ENCODE measurements around the gene RNF113A. TPM values are rescaled to one million over a fixed set of nuclear protein-coding genes. Genes with fewer than 3 reads are reported as not detected.

RNF113A gene
- total RNA-seq, 1 experiment from 2014 or later: 23.2 TPM

DNA sequence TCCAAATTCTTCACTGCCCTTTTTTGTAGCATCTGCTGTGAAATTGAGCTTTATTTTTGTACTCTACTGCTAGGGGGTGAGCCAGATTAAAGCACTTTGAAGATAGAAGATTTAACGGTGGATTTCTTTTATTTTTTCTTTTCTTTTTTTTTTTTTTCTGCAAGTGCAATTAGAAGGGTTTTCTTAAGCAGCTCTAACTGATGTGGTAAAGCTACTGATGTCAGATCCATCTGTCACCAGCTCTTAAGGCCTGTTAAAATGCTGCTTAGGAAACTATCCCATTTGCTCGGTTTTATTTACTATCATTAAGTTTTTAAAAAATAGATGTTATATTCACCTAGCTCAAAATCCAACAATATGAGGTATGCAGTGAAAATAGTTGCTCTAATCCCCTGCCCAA is 7.2 kb upstream of the RNF113A start:
- TF ChIP-seq, protein P1, sequence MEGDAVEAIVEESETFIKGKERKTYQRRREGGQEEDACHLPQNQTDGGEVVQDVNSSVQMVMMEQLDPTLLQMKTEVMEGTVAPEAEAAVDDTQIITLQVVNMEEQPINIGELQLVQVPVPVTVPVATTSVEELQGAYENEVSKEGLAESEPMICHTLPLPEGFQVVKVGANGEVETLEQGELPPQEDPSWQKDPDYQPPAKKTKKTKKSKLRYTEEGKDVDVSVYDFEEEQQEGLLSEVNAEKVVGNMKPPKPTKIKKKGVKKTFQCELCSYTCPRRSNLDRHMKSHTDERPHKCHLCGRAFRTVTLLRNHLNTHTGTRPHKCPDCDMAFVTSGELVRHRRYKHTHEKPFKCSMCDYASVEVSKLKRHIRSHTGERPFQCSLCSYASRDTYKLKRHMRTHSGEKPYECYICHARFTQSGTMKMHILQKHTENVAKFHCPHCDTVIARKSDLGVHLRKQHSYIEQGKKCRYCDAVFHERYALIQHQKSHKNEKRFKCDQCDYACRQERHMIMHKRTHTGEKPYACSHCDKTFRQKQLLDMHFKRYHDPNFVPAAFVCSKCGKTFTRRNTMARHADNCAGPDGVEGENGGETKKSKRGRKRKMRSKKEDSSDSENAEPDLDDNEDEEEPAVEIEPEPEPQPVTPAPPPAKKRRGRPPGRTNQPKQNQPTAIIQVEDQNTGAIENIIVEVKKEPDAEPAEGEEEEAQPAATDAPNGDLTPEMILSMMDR (conservative IDR thresholded peaks at IDR 0.05): no peak
- TF ChIP-seq EZH2 (IDR thresholded peaks at IDR 0.05; ENCODE audit: low read depth): no peak
- Histone ChIP-seq H3K27ac (no peak overlapping the region), H3K27me3 (ENCODE audit: insufficient read depth, low read depth) (no peaks in the 10 kb centered on the region), H3F3A (ENCODE audit: insufficient read depth, low read depth) (peaks cover 46% of the 10 kb centered on the region), H4K20me1 (ENCODE audit: insufficient read depth) (0 out of 2 replicates have a peak, but pooled peaks cover 4% of the 10 kb centered on the region), H2AFZ (no peak overlapping the region), H3K9me3 (ENCODE audit: insufficient read depth, low read depth) (no peaks in the 10 kb centered on the region), H3K4me1 (replicated peaks; ENCODE audit: insufficient read depth) (peaks cover under 1% of the 10 kb centered on the region; the same call in 1 of the 2 replicates), H3K79me2 (ENCODE audit: low read depth) (peaks cover 17% of the 10 kb centered on the region), H3K9me2 (ENCODE audit: insufficient read depth) (no peaks in the 10 kb centered on the region), H3K4me2 (no peak overlapping the region), H3K4me3 (no peak overlapping the region), H3K36me3 (ENCODE audit: low read depth) (peaks cover 18% of the 10 kb centered on the region)
- intact Hi-C loops (cut with micrococcal nuclease; ENCODE audit: unreplicated experiment): no loop called here
- ChIA-PET CTCF (no interaction called here), POLR2A (ENCODE audit: unreplicated experiment) (interaction anchor here (0.5 to 0.8 kb wide), 4 partner anchors 9 to 1577 kb away, joined by 3 to 8 read pairs (median 6); partner anchors contain the start of gene UPF3B)
- BruUV-seq (replicated peaks): no TSS peak
- DNase-seq: no peak

DNA sequence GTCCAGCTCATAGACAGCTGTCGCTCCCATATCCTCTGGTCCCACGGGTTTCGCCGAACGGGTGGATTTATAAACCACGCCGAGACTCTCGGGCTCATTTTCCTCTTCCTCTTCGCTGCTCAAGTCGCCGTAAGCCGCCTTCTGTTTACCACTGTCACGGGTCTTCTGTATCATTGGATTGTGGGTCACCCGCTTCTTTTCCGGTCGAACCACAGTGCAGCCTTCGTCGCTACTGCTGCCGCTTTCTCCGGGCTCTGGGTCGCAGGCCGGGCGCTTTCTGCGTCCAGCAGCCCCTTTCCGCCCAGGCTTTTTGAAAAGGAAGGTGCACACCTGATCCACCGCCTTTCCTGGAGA is 311 bp downstream of the RNF113A start:
- no peaks in the 10 kb centered on the region for H3K9me3 ChIP-seq (ENCODE audit: insufficient read depth, low read depth)
- no peak for TF ChIP-seq EZH2 (IDR thresholded peaks at IDR 0.05; ENCODE audit: low read depth)
- TF ChIP-seq, protein P1 (conservative IDR thresholded peaks at IDR 0.05): no peak
- DNase-seq: no peak
- peaks cover 68% of the 10 kb centered on the region for H3K79me2 ChIP-seq (ENCODE audit: low read depth)
- peaks cover 27% of the 10 kb centered on the region for H3F3A ChIP-seq (ENCODE audit: insufficient read depth, low read depth)
- H3K9me2 ChIP-seq (ENCODE audit: insufficient read depth): no peaks in the 10 kb centered on the region
- H3K4me1 ChIP-seq (replicated peaks; ENCODE audit: insufficient read depth): peaks cover 21% of the 10 kb centered on the region
- peaks cover 15% of the 10 kb centered on the region for H3K36me3 ChIP-seq (ENCODE audit: low read depth)
- no peaks in the 10 kb centered on the region for H3K27me3 ChIP-seq (ENCODE audit: insufficient read depth, low read depth)
- ChIA-PET POLR2A (ENCODE audit: unreplicated experiment) (interaction anchor here (0.9 to 3.1 kb wide), 2 partner anchors 18 to 80 kb away, joined by 5 to 19 read pairs; partner anchors contain the start of genes RPL39 and UPF3B), CTCF (no interaction called here)
- TSS peak; percentile 78 for BruUV-seq (replicated peaks)
- 0 out of 2 replicates have a peak, but pooled peaks cover 4% of the 10 kb centered on the region for H4K20me1 ChIP-seq (ENCODE audit: insufficient read depth)
- intact Hi-C loops (cut with micrococcal nuclease; ENCODE audit: unreplicated experiment): loop anchor here (2.0 to 5.0 kb wide), 3 partner anchors 80 to 389 kb away; partner anchors contain the start of genes NKRF and RPL39
- H2AFZ ChIP-seq: peak overlapping the region; percentile 96
- peak overlapping the region; percentile 97 for H3K27ac ChIP-seq
- peak overlapping the region; percentile 77 for H3K4me3 ChIP-seq
- H3K4me2 ChIP-seq: peak overlapping the region; percentile 91

DNA sequence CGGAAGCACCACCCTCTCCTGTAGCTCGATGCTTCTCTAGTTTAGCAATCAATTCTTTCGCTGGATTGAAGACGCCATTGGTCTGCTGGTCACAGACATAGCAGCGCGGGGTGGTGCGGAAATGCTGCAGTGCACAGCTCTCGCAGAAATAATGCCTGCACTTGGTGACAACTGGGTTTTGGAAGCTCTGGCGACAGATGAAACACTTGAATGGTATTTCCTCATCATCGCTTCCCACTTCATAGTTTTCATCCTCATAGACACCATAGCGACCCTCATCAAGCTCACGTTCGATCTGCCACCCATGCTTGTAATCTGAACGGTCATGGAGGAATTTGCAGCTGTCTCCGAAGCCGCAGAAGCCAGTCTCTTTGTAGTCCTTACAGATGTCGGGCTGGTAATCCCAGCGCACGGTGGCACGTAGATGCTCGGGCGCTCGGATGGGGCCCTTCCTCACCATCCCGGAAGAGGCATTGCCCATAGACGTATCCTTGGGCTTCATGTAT is 854 bp downstream of the RNF113A start:
- Histone ChIP-seq H3F3A (ENCODE audit: insufficient read depth, low read depth) (peaks cover 25% of the 10 kb centered on the region), H3K9me2 (ENCODE audit: insufficient read depth) (no peaks in the 10 kb centered on the region), H3K79me2 (ENCODE audit: low read depth) (peaks cover 68% of the 10 kb centered on the region), H3K4me2 (peak overlapping the region; percentile 91), H3K4me1 (replicated peaks; ENCODE audit: insufficient read depth) (peaks cover 21% of the 10 kb centered on the region), H3K27me3 (ENCODE audit: insufficient read depth, low read depth) (no peaks in the 10 kb centered on the region), H3K9me3 (ENCODE audit: insufficient read depth, low read depth) (no peaks in the 10 kb centered on the region), H3K36me3 (ENCODE audit: low read depth) (peaks cover 9% of the 10 kb centered on the region), H4K20me1 (ENCODE audit: insufficient read depth) (0 out of 2 replicates have a peak, but pooled peaks cover 4% of the 10 kb centered on the region), H3K4me3 (peak overlapping the region; percentile 77), H3K27ac (peak overlapping the region; percentile 97), H2AFZ (peak overlapping the region; percentile 96)
- TF ChIP-seq EZH2 (IDR thresholded peaks at IDR 0.05; ENCODE audit: low read depth): no peak
- TF ChIP-seq, protein P1 (conservative IDR thresholded peaks at IDR 0.05): no peak
- intact Hi-C loops (cut with micrococcal nuclease; ENCODE audit: unreplicated experiment): loop anchor here (1.0 to 5.0 kb wide), 4 partner anchors 17 to 388 kb away; partner anchors contain the start of genes NKRF and RPL39
- BruUV-seq (replicated peaks): no TSS peak
- ChIA-PET CTCF (no interaction called here), POLR2A (ENCODE audit: unreplicated experiment) (interaction anchor here (0.6 to 3.1 kb wide), 6 partner anchors 16 to 370 kb away, joined by 3 to 19 read pairs (median 4); partner anchors contain the start of genes RPL39 and UPF3B)
- peak; percentile 26 to 38 for DNase-seq

Measured in PC-9 (cell line).